Measurements from ENCODE around the gene PRPF40B. TPM values are rescaled to one million over a fixed set of nuclear protein-coding genes. Genes with fewer than 3 reads are reported as not detected.

Gene PRPF40B
- total and polyA plus RNA-seq, 9 of the 15 experiments (the other 6 are each of a cell fraction or from before 2014, with no cell fraction given), result 0.55 to 10.6 (median 4.8) TPM

DNA sequence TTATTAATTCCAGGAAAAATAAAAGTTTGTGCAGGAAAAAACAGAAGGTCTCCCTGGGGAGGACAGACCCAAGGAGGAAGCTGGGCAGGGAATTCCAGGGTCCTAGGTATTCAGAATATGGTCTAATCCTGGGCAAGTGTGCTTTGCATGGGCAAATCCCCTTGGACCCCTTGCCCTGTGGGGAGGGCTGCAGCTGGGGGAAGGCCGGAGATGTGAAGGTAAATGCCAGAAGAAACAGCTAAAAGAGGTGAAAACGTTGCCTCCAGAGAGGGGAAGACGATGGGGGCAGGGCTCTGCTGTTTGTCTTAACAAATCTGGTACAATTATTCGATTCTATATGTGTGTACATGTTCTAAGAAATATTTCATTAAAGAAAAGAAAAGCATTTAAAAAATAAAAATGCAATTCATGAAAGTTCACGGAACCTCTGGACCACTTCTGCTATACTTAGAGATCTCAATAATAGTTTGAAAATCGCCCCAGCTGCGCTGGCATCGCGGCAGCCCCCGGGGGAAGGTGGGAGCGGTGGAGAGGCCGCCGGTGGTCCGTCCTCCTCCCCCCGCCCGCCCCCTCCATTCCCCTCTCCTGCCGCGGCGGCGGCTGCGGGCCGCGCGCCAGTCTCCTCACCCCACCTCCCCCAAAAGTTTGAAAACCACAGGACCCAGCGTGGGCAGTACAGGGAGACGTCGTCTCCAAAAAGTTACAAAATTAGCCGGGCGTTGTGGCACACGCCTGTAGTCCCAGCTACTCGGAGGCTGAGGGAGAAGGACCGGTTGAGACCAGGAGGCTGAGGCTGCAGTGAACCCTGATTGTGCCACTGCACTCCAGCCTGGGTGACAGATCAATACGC lies 1.5 kb upstream of the PRPF40B start:
- Histone ChIP-seq H3K36me3 (ENCODE audit: control insufficient read depth, insufficient read depth, low read length) (no peaks in the 10 kb centered on the region), H3K4me2 (ENCODE audit: insufficient read depth, low read length) (peak overlapping the region; percentile 76), H3K9me1 (ENCODE audit: control insufficient read depth, insufficient read depth, low read length) (no peaks in the 10 kb centered on the region), H3K4me3 (peak overlapping the region; percentile 46), H4K20me1 (replicated peaks; ENCODE audit: control insufficient read depth, insufficient read depth, low read length) (no peaks in the 10 kb centered on the region), H3K27ac (ENCODE audit: extremely low read depth, low read depth, low read length) (peak overlapping the region; percentile 66; the same call in 2 of the 3 replicates), H3K9ac (ENCODE audit: insufficient read depth in 1 of 2, low read depth in 2 of 2, low read length in 2 of 2) (peak overlapping the region; percentile 67 to 92), H3K79me2 (ENCODE audit: control insufficient read depth, insufficient read depth, low read length) (no peaks in the 10 kb centered on the region), H2AFZ (ENCODE audit: low read depth, low read length) (peak overlapping the region; percentile 83), H3K9me3 (replicated peaks; ENCODE audit: control insufficient read depth, insufficient read depth, low read depth, low read length) (no peaks in the 10 kb centered on the region), H3K4me1 (replicated peaks in 1 of 2; ENCODE audit: control insufficient read depth in 2 of 2, insufficient read depth in 2 of 2, low read length in 2 of 2) (peaks cover 15 to 22% of the 10 kb centered on the region in 2 experiments), H3K27me3 (ENCODE audit: control insufficient read depth in 2 of 2, insufficient read depth in 2 of 2, low read length in 2 of 2) (no peaks in the 10 kb centered on the region)
- TF ChIP-seq ATF7 (IDR thresholded peaks at IDR 0.05), result no peak
- TF ChIP-seq RBBP5 (IDR thresholded peaks at IDR 0.05; ENCODE audit: borderline replicate concordance, insufficient read depth, low read length, poor library complexity, severe bottlenecking), result peak; percentile 10
- FAIRE-seq (no peak), DNase-seq (ENCODE audit: extremely low read depth in 1 of 4, low spot score in 3 of 4) (peak in 1 of 4 experiments; percentile 38), ATAC-seq (no peak)
- intact Hi-C loops (cut with micrococcal nuclease), result no loop called here
- no TSS peak for BruUV-seq (replicated peaks)
- in situ Hi-C loops (cut with MboI), result no loop called here
- 39% methylated on average over 15 of the region's 33 CpGs for WGBS (ENCODE audit: insufficient coverage, low coverage, missing lambda C conversion rate)
- ChIA-PET POLR2A (interaction anchor here (0.5 to 1.2 kb wide), 2 partner anchors 15 to 67 kb away, joined by 3 read pairs; no protein-coding TSS in a partner anchor), CTCF (ENCODE audit: low intra/inter-chr PET ratio) (no interaction called here)

All from K562 (cell line).